Loucy (cell line): ENCODE data around the gene JAZF1.

Experiments
- EZH2phosphoT487 ChIP-seq: fragments of 200-600 bp; IDR thresholded peaks from 2 replicates; pipeline ENCODE4 v1.6.1; 2018; ENCODE audit warnings: antibody characterized with exemption, mild to moderate bottlenecking, moderate library complexity, borderline replicate concordance
- TF ChIP-seq, protein P1 (sequence below): fragments of 200-600 bp; sonication (generic); conservative IDR thresholded peaks from 2 replicates; pipeline ENCODE4 v1.5.1; 2014; ENCODE audit warnings: mild to moderate bottlenecking, antibody characterized with exemption, low read length

GRCh38 chr7:28045592-28045991, 135.0 kb downstream of the JAZF1 start:
- TF ChIP-seq, protein P1, sequence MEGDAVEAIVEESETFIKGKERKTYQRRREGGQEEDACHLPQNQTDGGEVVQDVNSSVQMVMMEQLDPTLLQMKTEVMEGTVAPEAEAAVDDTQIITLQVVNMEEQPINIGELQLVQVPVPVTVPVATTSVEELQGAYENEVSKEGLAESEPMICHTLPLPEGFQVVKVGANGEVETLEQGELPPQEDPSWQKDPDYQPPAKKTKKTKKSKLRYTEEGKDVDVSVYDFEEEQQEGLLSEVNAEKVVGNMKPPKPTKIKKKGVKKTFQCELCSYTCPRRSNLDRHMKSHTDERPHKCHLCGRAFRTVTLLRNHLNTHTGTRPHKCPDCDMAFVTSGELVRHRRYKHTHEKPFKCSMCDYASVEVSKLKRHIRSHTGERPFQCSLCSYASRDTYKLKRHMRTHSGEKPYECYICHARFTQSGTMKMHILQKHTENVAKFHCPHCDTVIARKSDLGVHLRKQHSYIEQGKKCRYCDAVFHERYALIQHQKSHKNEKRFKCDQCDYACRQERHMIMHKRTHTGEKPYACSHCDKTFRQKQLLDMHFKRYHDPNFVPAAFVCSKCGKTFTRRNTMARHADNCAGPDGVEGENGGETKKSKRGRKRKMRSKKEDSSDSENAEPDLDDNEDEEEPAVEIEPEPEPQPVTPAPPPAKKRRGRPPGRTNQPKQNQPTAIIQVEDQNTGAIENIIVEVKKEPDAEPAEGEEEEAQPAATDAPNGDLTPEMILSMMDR: no peak
- TF ChIP-seq EZH2phosphoT487: no peak
